ENCODE results near the gene ZP1.

Gene ZP1

DNA sequence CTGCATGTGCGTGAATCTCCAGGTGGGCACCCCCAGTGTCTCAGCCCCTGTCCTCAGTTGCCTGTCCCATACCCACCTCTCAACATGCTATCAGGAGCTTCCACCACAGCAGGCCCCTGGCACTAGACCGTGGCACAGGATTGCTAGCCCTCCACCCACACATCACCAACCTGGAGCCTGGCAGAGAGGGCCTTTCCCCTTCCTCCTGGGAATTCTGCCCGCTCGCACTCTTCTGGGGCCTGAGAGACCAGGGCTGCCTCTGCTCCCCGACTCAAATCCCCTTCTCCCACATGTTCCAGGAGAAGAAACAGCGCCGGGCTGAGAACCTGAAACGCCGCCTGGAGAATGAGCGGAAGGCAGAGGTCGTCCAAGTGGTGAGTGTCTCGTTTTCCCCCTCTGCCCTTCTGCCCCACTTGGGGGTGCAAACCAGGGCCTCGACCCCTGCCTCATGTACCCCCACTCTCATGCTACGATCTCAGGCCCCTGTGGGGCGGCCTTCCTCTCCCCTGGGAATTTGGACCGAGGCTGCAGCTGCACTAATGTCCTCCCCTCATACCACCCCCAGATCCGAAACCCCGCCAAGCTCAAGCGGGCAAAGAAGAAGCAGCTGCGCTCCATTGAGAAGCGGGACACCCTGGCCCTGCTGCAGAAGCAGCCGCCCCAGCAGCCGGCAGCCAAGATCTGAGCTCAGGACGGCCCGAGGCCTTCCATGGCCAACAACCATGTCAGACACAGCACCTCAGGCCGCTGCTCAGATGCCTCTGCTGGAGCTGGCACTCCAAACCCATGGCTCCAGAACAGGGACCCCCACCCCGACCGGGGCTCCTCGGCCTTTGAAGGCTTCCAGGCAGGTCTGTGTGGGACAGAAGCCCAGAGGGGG is 17.5 kb upstream of the ZP1 start:
- Histone ChIP-seq H3K9ac (ENCODE audit: low read depth, low read length, poor library complexity, severe bottlenecking) (peak overlapping the region; percentile 54), H3K4me1 (ENCODE audit: insufficient read depth, low read length, poor library complexity, severe bottlenecking) (peaks cover 57% of the 10 kb centered on the region), H3K27me3 (ENCODE audit: insufficient read depth, low read length, poor library complexity, severe bottlenecking) (no peaks in the 10 kb centered on the region), H3F3A (ENCODE audit: low read depth) (no peaks in the 10 kb centered on the region), H3K36me3 (ENCODE audit: insufficient read depth, low read length) (peaks cover 20% of the 10 kb centered on the region; the same call in 1 of the 2 replicates), H3K9me2 (replicated peaks; ENCODE audit: low read depth, low read length) (no peaks in the 10 kb centered on the region), H3K4me2 (ENCODE audit: low read depth, low read length, poor library complexity, severe bottlenecking) (peak overlapping the region; percentile 67), H3K9me3 (ENCODE audit: insufficient read depth, low read depth, low read length) (no peaks in the 10 kb centered on the region), H3K79me2 (ENCODE audit: insufficient read depth, low read length) (peaks cover 76% of the 10 kb centered on the region), H4K20me1 (ENCODE audit: insufficient read depth, low read length, poor library complexity, severe bottlenecking) (no peaks in the 10 kb centered on the region), H2AFZ (ENCODE audit: low read length) (no peak overlapping the region), H3K4me3 (ENCODE audit: low read length, poor library complexity, severe bottlenecking) (peak overlapping the region; percentile 64)
- TF ChIP-seq, protein P1, sequence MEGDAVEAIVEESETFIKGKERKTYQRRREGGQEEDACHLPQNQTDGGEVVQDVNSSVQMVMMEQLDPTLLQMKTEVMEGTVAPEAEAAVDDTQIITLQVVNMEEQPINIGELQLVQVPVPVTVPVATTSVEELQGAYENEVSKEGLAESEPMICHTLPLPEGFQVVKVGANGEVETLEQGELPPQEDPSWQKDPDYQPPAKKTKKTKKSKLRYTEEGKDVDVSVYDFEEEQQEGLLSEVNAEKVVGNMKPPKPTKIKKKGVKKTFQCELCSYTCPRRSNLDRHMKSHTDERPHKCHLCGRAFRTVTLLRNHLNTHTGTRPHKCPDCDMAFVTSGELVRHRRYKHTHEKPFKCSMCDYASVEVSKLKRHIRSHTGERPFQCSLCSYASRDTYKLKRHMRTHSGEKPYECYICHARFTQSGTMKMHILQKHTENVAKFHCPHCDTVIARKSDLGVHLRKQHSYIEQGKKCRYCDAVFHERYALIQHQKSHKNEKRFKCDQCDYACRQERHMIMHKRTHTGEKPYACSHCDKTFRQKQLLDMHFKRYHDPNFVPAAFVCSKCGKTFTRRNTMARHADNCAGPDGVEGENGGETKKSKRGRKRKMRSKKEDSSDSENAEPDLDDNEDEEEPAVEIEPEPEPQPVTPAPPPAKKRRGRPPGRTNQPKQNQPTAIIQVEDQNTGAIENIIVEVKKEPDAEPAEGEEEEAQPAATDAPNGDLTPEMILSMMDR (conservative IDR thresholded peaks at IDR 0.05; ENCODE audit: low read length): no peak
- TF ChIP-seq EZH2phosphoT487 (IDR thresholded peaks at IDR 0.05; ENCODE audit: borderline replicate concordance): no peak

DNA sequence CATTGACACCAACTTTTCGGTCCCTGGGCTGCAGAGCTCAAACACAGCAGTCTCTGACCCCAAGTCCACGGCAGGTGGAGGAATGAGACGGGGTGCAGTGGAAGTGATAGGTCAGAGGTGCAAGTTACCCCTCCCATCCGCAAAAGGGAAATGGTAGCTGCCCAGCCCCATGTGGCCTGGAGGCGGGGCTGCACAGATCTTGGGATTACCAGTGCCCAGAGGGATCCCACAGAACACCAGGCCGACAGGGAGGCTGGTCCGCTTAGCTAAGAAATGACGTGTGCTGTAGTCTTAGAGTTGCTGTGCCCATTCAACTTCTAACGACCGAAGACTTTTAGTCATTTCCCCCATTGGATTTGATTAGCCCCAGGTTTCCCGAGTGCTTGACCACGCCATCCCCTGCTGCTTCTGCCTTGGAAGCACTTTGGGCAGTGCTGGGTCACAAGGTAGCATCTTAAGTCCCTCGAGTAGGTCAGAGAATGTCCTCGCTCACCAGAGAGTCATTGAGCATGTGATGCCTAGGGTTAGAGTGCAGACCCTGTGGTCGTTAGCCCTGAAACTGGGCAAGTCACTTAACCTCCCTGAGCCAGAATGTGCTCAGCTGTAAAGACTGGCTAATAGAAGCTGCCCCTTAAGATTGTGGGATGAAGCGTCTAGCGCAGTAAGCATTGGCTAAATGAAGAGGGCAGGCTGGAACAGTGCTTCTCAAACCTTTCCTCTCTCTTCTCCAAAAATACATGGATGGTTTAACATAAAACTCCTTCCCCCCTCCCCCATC is 15.8 kb upstream of the ZP1 start:
- Histone ChIP-seq H3K79me2 (ENCODE audit: insufficient read depth, low read length) (peaks cover 70% of the 10 kb centered on the region), H4K20me1 (ENCODE audit: insufficient read depth, low read length, poor library complexity, severe bottlenecking) (no peaks in the 10 kb centered on the region), H3K9me2 (replicated peaks; ENCODE audit: low read depth, low read length) (no peaks in the 10 kb centered on the region), H3K4me3 (ENCODE audit: low read length, poor library complexity, severe bottlenecking) (no peak overlapping the region), H3F3A (ENCODE audit: low read depth) (no peaks in the 10 kb centered on the region), H3K4me2 (ENCODE audit: low read depth, low read length, poor library complexity, severe bottlenecking) (no peak overlapping the region), H3K27me3 (ENCODE audit: insufficient read depth, low read length, poor library complexity, severe bottlenecking) (no peaks in the 10 kb centered on the region), H3K9ac (ENCODE audit: low read depth, low read length, poor library complexity, severe bottlenecking) (no peak overlapping the region), H3K9me3 (ENCODE audit: insufficient read depth, low read depth, low read length) (no peaks in the 10 kb centered on the region), H3K4me1 (ENCODE audit: insufficient read depth, low read length, poor library complexity, severe bottlenecking) (peaks cover 60% of the 10 kb centered on the region), H3K36me3 (ENCODE audit: insufficient read depth, low read length) (peaks cover 20% of the 10 kb centered on the region; the same call in 1 of the 2 replicates), H2AFZ (ENCODE audit: low read length) (no peak overlapping the region)
- TF ChIP-seq EZH2phosphoT487 (IDR thresholded peaks at IDR 0.05; ENCODE audit: borderline replicate concordance): no peak
- TF ChIP-seq, protein P1 (conservative IDR thresholded peaks at IDR 0.05; ENCODE audit: low read length): no peak

DNA sequence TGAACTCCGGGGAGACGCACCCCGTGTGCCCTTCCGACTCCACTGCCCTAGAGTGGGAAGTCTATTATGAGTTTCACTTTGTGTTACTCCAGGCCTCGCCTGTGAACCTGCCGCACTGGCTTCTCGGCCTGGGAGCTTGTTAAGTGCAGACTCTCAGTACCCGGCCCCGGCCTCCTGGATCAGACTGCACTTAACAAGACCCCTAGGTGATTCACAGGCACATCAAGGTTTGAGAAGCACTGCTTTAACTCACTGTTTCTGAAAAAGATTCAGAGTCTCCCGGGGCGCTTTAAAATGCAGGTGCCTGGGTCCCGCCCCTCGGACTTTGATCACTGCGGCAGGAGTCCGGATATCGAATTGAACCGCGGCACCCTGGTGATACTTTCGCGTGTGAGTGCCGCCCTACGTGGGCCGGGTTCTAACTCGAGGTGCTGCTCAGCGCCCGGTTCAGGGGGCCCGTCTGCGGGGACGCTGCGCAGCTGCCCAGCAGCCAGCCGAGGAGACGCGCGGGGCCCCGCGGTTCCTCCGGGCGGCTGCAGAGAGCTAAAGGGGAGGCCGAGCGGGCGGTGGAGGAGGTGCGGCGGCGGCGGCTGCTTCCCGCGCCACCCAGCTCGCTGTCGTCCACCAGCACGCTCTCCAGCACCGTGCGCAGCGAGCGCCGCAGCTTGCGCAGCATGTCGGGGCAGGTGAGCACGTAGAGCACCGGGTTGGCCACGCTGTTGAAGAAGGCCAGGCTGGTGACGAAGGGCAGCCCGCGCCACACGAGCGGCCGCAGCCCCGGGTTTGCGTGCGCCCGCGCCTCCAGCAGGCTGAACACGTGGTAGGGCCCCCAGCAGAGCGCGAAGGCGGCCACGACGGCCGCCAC is 15.0 kb upstream of the ZP1 start:
- TF ChIP-seq, protein P1 (conservative IDR thresholded peaks at IDR 0.05; ENCODE audit: low read length): no peak
- TF ChIP-seq EZH2phosphoT487 (IDR thresholded peaks at IDR 0.05; ENCODE audit: borderline replicate concordance): no peak
- no peaks in the 10 kb centered on the region for H3K9me3 ChIP-seq (ENCODE audit: insufficient read depth, low read depth, low read length)
- H4K20me1 ChIP-seq (ENCODE audit: insufficient read depth, low read length, poor library complexity, severe bottlenecking): no peaks in the 10 kb centered on the region
- no peaks in the 10 kb centered on the region for H3F3A ChIP-seq (ENCODE audit: low read depth)
- no peak overlapping the region for H3K4me2 ChIP-seq (ENCODE audit: low read depth, low read length, poor library complexity, severe bottlenecking)
- H3K4me1 ChIP-seq (ENCODE audit: insufficient read depth, low read length, poor library complexity, severe bottlenecking): peaks cover 69% of the 10 kb centered on the region
- H2AFZ ChIP-seq (ENCODE audit: low read length): no peak overlapping the region
- H3K9me2 ChIP-seq (replicated peaks; ENCODE audit: low read depth, low read length): no peaks in the 10 kb centered on the region
- peaks cover 69% of the 10 kb centered on the region for H3K79me2 ChIP-seq (ENCODE audit: insufficient read depth, low read length)
- H3K4me3 ChIP-seq (ENCODE audit: low read length, poor library complexity, severe bottlenecking): no peak overlapping the region
- H3K9ac ChIP-seq (ENCODE audit: low read depth, low read length, poor library complexity, severe bottlenecking): no peak overlapping the region
- no peaks in the 10 kb centered on the region for H3K27me3 ChIP-seq (ENCODE audit: insufficient read depth, low read length, poor library complexity, severe bottlenecking)
- peaks cover 20% of the 10 kb centered on the region; the same call in 1 of the 2 replicates for H3K36me3 ChIP-seq (ENCODE audit: insufficient read depth, low read length)
